ENCODE results near the gene HSF4.

HSF4 gene

DNA sequence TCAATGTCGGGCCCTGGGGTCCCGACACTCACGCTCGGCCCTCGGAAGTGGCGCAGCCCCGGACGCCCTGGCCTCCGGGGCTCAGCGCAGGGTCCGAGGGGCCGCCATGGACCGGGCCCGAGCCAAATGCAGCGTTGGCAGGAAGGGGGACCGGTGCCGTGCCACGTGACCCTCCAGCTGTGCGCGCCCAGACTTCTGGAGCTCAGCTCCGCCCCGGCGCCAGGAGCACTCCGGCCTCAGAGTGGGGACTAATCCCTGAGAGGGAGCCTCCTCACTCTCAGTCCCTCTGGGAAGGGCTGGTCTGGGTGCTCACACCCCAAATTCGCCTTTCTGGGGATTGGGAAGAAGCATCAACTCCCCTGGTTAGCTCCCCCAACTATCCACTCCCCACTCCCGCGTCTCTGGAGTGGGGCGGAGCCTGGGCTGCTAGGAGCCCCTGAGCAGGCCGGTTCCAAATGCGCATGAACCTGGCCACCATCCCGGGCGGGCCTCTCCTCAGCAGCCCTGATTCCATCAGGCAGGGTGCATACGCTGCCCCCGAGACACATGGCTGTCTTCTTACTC is 13.6 kb upstream of the HSF4 start, which contains the start of gene B3GNT9:
Gene B3GNT9, minus strand, starts transcription at position 166 of the 564 bp plus-strand sequence. CDS start 513 bp downstream, outside the sequence.
- DNase-seq: peak; percentile 7

DNA sequence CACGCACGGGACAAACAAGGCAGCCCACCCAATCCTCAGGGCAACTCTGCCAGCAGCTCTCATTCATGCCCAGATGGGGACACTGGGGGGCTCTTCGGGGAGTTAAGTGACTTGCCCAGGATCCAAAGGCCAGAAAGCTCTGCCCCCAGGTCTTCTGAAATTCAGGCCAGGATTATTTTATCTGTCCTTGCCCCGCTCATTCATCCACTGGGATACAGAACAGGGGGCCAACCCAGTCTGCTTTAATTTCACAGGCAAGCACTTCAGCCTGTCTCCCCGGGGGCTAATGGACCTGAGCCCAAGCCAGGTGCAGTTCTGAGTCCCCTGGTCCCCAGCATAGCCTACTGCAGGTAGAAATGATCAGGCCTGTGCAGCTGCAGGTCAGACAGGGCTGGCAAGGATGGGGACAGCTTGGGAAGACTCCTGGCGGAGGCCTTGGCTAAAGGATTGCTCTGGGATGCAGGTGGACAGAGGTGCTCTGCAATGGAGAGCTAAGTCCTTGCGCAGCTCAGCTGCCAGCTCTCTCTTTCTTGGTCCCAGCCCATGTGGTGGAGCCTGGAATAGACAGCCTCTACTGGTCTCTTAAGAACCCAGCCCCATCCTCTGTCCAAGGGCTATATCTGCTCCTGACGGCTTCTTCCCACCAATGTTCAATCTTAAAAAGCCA is 13.0 kb upstream of the HSF4 start:
- DNase-seq: no peak

DNA sequence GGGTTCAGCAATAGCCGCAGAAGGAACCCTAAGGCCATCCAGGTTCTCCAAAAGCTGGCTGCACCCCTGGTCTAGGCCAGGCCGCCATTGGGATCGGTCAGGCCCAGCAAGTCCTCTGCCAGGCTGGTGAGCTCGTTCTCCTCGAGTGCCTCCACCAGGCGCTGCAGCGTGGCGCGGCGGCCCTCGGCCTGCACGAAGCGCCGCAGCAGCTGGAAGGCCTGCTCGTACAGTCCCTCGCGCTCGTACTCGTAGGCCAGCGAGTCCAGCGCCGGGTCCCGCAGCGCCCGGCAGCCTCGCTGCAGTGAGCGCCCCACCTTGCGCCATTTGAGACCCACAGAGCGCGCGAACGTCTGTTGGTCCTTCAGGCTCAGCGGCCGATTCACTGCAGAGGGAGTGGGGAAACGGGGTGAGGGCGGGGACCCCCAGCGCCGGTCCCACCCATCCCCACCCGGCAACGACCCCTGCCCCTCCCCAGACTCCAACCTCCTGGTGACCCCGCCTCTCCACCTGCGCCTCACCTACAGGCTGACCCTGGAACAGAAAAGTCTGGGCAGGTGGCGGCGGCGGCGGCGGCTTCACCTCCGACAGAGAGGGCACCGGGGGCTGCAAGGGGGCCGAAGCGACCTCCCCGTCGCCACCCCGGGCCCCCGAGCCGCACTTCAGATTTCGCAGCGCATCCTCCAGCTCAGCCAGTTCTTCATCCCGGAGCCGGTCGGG is 9.8 kb upstream of the HSF4 start:
- DNase-seq: no peak

DNA sequence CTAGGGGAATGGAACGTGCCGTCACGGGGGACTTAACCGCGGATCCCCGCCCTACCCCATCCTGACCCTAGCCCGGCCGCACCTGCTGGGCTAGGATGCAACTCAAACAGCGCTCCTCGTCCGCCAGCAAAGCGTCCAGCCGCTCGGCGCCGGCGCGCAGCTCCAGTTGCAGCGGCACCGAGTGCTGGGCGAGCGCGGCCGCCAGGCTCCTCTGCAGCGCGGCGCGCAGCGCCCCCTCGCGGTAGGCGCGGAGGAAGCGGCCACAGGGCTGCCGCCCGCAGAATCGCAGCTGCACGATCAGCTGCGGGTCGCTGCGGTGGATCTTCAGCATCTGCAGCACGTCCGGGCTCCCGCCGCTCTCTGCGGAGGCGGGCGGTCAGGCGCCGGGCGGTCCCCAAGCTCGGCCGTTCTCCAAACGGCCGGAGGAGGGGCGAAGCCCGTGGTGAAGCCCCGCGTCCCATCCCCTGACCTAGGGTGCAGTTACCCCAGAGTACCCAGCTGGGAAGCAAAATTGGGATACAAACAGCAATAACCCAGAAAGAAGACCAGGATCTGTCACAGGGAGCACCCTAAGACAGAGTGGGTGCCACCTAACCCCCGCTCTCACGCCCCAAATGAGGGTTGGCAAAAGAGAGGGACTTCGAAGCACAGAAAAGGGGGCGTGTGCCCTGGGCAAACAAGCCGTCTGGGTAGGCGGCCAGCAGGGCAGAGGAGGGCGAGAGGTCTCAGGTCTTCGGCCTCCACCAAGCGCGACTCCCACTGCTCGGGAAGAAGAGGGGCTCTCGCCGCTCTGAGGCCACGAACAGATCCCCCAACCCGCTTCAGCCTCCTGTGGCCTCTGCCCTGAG is 9.0 kb upstream of the HSF4 start:
- peak; percentile 45 for DNase-seq

DNA sequence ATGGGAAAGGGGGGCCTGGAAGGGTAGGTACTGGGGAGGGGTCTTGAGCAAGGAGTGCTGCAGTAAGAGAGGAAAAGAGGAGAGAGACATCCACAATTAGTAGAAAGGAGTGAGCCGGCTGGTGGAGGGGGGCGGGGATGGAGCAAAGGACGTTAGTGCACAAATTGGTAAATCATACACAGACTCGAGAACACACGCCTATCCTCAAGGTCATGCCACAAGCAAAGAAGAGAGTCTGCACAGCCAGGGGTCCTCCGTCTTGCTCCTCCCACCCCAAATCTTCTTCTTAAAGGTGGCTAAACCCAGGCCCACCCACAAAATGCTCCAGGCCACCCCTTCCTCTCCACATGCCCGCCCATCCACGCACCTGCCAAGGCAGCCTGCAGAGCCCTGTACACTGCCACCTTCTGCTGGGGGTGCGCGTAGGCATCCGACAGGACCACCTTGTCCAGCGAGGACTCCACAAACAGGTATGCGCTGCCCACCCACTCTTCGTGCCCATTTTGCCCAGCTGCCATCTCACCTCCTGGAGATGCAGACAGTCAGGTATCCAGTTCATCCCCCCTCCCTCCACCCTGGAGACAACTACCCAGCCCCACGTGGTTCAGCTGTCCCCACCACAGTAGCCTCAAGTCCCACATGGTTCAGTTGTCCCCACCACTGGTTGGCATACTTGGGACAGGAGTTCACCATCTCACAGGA is 8.3 kb upstream of the HSF4 start:
- DNase-seq: no peak

DNA sequence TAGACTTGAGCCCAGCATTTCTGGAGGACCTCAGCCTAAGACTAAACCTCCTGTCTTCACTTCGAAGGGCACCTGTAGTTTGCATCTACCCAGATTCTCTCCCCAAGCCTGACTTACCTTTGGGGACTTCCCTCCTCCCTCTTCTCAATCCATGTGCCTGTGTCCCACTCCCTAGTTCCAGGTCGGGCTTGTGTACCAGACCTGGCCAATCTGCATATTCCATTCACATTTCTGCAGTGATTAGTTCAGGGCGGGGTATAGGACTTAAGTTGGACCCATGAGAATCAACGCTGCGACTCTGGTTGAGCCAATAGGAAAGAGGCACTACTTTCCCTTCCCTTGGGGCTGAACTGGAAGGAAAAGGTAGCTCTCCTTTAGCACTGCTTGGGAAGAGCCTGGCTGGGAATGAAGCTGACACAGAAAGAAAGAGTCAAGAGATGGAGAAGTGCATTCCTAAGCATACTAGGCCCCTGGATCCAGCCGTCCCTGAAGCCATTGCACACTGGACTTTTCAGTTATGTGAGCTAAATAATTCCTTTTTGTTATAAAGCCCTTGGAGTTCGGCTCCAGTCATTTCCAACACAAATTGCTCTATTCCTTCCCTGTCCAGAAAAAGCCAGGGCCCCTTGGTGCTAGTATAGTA is 7.3 kb upstream of the HSF4 start:
- no peak for DNase-seq

DNA sequence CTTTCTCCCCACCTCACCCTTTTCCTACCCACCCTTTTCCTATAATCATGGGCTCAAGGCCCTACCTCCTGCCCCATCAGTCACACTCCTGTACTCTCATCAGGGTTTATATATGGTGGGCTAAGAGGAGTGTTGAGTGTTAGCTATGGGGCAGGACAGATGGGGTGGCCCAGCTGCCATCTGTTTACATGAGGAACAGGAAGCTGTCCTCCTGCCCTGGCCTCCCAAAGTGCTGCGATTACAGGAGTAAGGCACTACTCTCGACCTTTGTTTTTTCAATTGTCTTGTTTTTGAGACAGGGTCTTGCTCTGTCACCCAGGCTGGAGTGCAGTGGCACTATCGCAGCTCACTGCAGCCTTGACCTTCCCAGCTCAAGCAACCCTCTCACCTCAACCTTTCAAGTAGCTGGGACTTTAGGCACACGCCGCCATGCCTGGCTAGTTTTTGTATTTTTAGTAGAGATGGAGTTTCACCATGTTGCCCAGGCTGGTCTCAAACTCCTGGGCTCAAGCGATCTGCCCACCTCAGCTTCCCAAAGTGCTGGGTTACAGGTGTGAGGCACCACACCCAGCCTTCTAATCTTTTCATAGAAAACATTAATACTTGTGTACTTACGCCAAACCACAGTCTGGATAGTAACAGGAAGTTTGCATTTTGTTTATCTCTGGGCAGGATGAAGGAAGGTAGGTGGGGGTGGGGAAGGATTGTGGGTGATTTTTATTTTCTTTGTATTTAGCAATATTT is 6.5 kb upstream of the HSF4 start:
- no peak for DNase-seq

DNA sequence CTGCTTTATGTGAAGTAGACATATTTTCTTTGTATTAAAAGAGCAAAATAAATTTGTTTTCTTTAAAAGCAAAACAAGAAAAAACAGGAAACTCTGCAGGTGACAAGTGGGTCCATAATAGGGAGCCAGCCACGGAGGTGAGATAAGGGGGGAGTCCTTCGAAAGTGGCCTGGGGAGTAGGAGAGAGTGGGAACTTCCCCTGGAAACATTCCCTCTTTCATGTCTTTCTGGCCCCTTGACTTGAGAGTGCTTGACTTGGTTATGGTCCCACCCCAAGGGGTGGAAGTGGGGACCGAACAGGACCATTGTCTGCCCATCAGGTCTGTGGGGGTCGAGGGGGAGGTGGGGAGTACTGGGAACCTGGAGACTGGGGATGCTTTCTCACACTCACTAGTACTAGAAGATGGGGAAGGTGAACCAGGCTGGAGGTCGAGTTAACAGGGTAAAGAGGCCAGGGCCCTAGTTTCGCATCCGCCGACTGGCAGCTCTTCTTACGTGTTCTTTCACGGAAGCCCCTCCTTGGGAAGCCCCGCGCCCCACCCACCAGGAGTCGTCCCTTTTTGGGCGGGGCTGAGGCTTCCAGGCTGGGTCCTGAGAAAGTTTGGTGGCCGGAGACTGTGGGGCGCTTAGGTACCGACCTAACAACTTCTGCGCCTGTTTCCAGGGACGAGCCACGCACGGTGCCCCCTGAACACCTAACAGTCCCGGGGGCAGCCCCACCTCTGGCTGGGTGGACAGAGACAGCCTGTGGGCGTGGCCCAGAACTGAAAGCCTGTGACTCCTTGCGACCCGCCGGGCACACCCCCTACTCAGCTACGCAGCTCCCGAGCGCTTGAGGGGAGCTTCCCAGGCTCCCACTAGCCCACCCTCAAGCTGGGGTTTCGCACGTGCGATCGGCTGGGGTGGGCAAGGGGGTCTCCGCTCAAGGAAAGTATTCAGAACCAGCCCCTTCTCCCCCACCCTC is 5.6 kb upstream of the HSF4 start:
- DNase-seq: peak; percentile 55

DNA sequence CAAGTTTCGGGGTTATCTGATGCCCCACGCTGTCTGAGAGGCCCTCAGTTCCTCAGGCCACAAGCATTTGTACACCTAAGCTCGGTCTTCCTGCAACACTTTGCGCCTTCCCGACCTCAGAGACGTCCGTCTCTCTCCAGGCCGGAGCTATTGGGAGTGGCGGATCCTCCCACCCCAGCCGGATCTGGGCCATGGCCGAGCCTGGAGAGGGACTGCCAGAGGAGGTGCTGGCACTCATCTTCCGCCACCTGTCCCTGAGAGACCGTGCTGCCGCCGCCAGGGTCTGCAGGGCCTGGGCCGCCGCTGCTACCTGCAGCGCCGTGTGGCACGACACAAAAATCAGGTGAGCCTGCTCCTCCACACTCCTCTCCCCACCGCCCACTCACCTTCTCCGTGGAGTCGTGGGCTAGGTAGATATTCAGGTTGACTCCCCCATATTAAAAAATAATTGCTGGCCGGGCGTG is 2.9 kb upstream of the HSF4 start:
- DNase-seq: no peak

DNA sequence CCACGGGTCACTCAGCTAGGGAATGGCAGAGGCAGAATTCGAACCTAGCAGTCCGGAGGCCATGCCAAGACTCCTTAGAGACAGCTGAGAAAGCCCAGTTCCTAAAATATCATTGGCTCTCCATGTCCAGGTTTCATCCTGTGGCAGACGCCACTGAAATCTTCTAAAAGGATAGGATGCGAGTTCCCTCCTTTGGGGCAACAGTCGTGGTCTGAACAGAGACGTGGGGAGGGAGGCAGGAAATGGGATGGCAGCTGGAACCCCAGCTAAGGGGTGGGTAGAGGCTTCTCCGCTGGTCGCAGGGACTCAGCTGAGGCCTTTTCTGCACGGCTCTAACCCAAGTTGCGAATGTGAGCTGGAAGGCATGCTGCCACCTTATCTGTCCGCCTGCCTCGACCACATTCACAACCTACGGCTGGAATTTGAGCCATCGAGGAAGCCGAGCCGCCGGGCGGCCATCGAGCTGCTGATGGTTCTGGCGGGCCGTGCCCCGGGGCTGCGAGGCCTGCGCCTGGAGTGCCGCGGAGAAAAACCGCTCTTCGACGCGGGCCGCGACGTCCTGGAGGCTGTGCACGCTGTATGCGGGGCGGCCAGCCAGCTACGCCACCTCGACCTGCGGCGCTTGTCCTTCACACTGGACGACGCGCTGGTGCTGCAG is 1.9 kb upstream of the HSF4 start:
- DNase-seq: no peak

DNA sequence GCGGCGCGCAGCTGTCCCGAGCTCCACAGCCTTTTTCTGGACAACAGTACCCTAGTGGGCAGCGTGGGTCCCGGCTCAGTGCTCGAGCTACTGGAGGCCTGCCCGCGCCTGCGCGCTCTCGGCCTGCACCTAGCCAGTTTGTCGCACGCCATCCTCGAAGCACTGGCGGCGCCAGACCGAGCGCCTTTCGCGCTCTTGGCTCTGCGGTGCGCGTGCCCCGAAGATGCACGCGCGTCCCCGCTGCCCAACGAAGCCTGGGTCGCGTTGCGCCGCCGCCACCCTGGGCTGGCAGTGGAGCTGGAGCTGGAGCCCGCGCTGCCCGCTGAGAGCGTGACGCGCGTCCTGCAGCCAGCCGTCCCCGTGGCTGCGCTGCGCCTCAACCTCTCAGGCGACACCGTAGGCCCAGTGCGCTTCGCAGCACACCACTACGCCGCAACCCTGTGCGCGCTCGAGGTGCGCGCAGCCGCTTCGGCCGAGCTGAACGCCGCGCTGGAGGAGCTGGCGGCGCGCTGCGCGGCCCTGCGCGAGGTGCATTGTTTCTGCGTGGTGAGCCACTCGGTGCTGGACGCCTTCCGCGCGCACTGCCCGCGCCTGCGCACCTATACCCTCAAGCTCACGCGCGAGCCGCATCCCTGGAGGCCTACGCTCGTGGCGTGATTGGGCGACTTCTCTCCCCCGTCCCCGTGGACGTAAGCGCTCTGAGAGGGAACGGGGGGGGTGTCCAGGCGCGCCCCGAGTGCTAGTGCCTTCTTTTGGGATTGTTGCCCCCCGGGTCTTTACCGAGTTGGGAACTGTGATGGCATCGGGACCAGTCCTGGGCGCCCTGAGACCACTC is 1.2 kb upstream of the HSF4 start:
- no peak for DNase-seq

DNA sequence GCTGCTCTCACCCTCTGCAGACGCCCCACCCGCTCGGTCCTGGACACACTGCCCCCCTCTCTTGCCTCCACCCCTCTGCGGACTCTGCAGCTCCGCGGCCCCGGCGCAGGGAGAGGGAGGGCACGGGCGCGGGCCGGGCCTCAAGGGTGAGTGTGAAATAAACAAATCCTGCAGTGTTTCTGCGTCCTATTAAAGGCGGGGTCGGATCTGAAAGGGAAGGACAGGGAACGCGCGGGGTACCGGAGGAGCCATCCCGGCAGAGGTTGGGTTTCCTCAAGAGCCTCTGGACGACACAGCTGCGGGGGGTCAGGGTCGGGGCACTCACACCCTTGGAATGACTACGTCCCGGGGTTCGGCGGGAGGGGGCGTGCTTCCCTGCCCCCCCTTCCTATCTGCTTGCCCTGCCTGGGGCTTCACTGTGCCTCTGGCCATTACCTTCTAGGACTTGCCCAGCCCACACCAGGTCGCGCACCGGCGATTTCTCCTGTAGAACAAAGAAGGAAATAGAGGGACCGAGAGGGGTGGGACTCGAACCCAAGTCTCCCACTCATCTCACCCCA is 466 bp upstream of the HSF4 start:
- no peak for DNase-seq

DNA sequence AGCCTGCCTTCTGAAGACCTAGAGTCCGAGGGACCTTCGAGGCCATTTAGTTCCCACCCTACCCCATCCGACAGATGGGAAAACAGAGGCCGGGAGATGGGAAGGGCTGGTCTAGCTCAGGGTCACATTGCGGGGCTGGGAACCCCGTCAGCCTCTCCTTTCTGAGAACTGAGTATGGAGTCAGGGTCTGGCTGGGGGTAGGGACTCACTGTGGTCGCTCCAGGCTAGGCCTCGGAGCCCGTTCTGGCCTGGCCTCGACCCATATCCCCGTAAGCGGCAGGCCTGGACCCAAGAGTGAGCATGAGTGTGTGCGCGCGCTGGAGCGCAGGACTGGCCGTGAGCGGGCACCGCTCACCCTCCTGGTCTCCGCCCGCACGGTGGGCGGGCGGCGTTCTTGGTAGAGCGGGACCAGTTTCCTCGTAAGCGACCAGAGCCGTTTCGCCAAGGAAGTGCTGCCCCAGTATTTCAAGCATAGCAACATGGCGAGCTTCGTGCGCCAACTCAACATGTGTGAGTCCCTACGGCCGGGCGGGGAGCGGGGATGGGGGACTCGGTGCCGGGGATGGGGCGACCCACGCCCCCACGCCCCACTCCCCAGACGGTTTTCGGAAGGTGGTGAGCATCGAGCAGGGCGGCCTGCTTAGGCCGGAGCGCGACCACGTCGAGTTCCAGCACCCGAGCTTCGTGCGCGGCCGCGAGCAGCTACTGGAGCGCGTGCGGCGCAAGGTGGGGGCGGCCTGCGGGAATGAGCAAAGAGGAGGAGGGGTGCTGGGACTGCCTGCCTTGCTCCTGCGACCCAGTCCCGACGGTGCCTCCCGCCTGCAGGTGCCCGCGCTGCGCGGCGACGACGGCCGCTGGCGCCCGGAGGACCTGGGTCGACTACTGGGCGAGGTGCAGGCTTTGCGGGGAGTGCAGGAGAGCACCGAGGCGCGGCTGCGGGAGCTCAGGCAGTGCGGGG is 855 bp downstream of the HSF4 start:
- DNase-seq: no peak

DNA sequence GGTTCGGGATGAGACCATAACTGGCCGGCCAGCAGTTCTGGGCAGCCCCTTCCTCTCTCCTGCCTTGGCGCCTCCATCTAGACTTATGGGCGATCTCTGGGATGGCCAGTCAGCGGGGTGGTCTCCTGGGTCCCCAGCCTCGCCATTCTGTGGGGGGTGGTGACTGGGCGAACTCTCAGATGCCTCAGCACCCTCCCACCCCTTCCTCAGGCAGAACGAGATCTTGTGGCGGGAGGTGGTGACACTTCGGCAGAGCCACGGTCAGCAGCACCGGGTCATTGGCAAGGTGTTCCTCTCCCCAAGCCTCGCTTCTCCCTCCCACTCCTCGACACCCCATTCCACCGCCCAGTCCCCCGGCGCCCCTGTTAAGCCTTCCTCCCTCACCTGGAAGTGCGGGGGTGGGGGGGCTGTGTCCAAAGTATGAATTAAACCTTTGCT is 1.6 kb downstream of the HSF4 start:
- DNase-seq: no peak

DNA sequence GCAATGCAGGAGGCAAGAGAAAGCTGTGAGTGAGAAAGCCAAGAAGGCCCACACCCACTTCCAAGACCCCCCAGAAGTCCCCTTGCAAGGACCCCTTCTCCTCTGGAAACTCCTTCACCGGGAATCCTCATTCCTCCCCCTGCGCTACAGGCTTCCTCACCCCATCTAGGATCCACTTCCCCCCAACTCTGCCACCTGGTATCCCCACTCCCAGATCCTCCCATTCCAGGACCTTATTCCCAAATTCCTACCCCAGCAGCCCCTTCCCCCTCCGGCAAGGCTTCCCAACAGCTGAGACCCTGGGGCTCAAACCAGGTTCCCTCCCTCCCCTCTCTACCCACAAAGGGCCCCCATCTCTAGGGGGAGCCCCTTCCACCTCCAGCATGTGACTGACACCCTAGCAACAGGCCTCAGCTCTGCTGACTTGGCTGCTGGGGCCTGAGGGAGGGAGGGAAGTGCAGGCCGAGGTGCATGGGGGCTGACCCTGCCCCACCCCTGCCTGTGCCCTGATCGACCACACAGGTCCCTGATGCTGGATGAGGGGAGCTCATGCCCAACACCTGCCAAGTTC is 2.1 kb downstream of the HSF4 start:
- no peak for DNase-seq

DNA sequence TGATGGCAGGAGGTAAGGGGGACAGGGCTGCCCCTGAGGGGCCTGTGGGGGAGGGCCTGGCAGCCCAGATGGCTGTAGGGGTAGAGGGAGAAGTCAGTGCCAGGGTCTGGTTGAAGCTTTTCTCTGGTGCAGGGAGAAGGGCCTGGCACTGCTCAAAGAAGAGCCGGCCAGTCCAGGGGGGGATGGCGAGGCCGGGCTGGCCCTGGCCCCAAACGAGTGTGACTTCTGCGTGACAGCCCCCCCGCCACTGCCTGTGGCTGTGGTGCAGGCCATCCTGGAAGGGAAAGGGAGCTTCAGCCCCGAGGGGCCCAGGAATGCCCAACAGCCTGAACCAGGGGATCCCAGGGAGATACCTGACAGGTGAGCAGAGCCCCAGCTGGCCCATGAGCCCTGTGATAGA is 3.0 kb downstream of the HSF4 start:
- no peak for DNase-seq

DNA sequence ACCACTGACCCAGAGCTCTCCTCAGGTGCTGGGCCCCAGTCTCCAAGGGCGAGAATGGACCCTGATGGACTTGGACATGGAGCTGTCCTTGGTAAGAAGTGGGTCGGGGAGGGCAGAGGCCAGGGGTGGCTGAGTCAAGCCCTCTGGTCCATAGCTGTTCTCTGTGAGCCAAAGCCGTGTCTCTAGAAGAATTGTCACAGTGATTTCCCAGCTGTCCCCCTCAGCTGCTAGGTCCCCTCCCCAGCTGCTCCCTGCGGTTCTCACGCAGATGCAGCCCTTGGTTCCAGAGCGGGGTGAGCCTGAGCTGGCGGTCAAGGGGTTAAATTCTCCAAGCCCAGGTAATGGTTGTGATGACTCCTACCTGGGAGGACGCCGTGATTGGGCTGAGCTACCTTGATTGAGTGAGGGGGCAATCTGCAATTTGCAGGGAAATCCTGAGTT is 4.5 kb downstream of the HSF4 start:
- DNase-seq: no peak

All from MV-4-11 (cell line).